GM21423 (cell line): Measurements from ENCODE around the gene POTEI.
"Not testable (repeated sequence)": the region's sequence is repeated elsewhere in the genome, so short reads cannot be mapped to it uniquely, and the experiment has no call there.

ENCODE experiments used
- ATAC-seq: cut with Tn5 transposase; IDR thresholded peaks from one replicate; pipeline ENCODE4 v1.9.1; 2021; ENCODE audit warnings: mild to moderate bottlenecking, moderate library complexity; ENCODE audit not compliant: unreplicated experiment

POTEI gene

DNA sequence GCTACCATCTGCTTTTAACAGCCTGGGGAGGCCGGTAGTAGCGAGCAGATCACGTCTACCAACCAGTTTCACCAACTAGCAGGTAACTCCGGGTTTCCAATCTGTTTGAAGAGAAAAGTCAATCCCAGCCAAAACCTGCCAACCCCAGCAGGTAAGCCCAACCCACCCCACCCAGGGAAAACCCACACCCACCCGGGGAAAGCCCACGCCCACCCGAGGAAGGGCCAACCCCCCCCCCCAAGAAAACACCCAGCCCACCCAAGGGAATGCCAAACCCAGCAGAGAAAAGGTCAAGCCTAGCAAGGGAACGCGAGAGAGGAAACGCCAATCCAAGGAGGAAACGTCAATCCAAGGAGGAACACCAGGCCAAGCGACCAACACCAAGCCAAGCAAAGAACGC lies at the start of gene POTEI:
Gene POTEI, minus strand, starts transcription at position 101 of the 400 bp plus-strand sequence. Its CDS starts 93 bp downstream, at position 8.
- ATAC-seq, result not testable (repeated sequence)

- not testable (repeated sequence) for ATAC-seq
Measured at GRCh38 chr2:130556441-130556840, 47.3 kb upstream of the POTEI start.

- not testable (repeated sequence) for ATAC-seq
Measured at GRCh38 chr2:130554178-130554577, 45.0 kb upstream of the POTEI start.

DNA sequence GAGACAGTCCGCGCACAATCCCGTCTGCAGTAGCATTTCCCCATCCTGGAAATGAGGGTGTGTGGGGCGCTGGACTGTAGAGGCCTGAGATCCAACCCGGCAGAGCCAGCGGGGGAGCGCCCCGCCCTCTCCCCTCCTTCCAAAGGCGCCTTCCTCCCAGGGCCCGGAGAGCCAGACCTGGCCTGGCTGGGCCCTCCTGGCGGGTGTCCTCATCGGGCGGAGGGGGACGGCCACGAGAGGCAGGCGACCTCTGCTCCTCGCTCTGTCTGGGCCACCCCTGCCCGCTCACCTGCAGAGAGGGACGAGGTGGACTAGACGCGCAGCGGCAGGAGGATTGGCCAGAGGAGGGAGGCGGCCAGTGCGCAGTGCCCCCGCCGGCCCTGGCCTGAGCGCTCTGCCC lies 40.3 kb upstream of the POTEI start:
- not testable (repeated sequence) for ATAC-seq

GRCh38 chr2:130548418-130548817 lies 39.3 kb upstream of the POTEI start:
- not testable (repeated sequence) for ATAC-seq

DNA sequence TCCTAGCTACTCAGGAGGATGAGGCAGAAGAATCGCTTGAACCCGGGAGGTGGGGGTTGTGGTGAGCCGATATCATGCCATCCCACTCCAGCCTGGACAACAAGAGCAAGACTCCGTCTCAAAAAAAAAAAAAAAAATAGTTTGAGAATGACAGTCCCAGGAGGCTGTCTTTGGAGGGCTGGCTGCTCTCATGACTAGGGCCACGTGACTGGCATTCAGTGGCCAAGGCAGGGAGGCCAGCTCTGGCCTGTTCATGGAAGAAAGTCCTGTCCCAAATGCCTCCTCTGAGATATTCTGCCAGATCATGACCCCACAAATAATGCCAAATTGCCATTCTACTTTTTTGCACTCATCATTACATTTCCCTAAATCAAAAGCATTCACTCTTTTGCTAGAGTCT lies 35.9 kb upstream of the POTEI start:
- not testable (repeated sequence) for ATAC-seq

- not testable (repeated sequence) for ATAC-seq
Measured at GRCh38 chr2:130543785-130544528, 34.8 kb upstream of the POTEI start.

GRCh38 chr2:130542789-130543188 lies 33.7 kb upstream of the POTEI start:
- not testable (repeated sequence) for ATAC-seq

DNA sequence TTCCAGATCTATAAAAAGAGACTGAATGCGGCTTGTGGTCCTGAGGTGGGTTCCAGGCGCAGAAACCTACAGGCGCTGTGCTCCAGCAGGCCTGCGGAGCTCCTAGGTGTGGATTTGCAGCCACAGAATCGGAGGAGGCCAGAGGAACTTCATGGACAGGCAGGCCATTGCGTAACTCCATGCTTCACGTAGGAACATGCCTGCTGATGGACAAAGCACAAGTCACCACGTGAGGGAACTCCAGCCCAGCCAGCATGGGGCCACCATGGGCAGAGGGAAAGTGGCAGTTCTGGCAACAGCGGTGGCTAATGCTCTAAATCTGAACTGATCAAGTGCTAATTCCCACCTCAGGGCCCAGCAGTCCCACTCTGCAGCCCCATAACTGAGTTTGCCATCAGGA lies 29.1 kb upstream of the POTEI start:
- ATAC-seq, result not testable (repeated sequence)

- ATAC-seq, result not testable (repeated sequence)
Measured at GRCh38 chr2:130536654-130537053, 27.5 kb upstream of the POTEI start.

DNA sequence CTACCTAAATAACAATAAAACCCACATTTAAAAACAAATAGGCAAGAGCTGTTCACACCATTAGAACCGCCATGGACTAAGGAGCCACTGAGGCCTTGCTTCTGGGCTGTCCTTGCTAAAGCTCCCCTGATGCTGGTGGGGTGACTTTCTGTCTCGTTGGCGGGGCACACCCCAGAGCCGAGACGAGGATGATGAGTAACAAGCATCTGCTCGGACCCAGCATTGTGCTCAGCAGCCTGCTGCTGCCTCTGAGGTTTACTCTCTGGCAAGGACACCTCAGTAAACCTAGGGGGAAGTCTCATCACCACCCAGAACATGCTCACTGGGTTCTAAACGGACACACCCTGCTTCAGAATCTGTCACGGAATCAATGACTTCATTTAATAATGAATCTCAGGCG lies 22.5 kb upstream of the POTEI start:
- ATAC-seq, result not testable (repeated sequence)

DNA sequence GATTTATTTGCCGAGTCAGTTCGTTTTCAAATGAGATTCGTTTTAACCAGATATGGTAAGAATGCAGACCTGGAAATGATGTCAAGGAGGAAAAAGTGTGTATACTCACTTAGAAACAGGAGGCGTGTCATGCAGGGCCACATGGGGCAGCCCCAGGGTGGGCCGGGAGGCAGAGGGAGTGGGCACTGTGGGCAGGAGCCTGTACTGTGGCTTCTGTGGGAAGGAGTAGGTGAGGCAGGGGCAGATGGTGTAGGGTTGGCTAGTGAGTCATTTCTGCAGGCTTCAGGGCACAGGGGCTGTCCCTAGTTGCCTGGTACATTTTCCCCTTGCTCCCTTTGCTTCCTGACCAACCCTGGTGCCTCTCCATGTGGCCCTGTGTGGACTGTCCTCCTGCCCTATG lies 22.1 kb upstream of the POTEI start:
- peak; percentile 86 for ATAC-seq

DNA sequence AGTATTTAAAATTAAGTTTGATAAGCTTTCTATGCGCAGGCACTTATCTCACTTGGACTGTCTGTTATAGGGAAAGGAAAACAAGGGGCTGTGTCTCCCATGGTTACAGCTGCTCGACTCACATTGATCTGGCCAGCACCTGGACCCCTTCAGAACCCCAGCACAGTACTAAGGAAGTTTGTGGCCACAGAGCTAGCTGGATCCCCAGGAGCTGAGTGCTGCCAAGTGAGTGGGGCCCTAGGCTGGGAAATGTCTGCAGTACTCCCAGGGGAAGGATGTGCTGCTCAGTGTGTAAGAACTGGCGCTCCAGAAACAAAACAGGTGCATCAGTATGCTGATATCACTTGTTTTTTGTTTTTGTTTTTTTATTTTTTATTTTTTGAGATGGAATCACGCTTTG lies 21.1 kb upstream of the POTEI start:
- not testable (repeated sequence) for ATAC-seq

- not testable (repeated sequence) for ATAC-seq
Measured at GRCh38 chr2:130529545-130529944, 20.4 kb upstream of the POTEI start.

DNA sequence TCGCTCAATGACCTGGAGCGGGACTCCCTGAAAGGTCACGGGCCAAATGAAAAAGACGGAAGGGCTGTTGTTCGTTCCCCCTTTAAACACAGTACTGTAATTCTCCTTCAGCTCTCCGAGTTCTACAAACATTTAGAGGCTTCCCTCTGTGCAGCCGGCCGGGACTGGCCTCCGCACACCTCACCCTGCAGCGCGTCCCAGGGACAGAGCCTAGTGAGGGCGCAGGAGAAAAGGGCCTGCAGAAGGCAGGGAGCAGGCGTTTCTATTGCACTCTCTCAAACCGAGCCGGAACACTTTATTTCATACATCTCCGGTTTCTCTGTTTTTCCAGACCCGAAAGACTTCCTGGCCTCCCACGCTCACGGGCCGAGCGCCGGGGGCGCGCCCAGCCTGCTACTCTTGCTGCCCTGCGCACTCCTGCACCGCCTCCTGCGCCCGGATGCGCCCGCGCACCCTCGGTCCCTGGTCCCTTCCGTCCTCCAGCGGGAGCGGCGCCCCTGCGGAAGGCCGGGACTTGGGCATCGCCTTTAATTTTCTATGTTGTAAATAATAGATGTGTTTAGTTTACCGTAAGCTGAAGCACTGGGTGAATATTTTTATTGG lies 18.3 kb upstream of the POTEI start:
- ATAC-seq, result not testable (repeated sequence)

GRCh38 chr2:130522390-130522789 lies 13.3 kb upstream of the POTEI start:
- not testable (repeated sequence) for ATAC-seq

DNA sequence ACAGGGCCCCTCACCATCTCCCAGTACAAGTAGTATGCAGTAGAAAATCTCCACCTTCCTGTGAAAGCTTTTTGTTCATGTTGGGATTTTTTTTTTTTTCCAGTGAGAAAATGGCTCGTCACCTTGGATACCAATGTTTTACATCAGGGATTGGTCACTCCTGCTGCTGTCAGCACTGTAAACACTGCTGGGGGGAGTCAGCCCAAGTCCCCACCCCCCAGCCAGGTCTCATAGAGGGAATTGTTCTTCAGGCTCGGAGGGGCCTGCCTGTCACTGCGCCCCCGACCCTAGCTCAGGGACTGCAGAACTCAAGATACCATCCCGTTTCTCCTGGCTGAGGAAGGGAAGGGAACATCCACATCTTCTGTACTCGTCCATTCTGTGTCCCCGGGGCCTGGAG lies 11.9 kb upstream of the POTEI start, which contains the start of gene CFC1B:
Gene CFC1B, plus strand, starts transcription at position 231 of the 400 bp plus-strand sequence. CDS start 263 bp downstream, outside the sequence.
- ATAC-seq, result not testable (repeated sequence)

- not testable (repeated sequence) for ATAC-seq
Measured at GRCh38 chr2:130518516-130519106, 9.5 kb upstream of the POTEI start.

- ATAC-seq, result not testable (repeated sequence)
Measured at GRCh38 chr2:130511747-130512451, 2.8 kb upstream of the POTEI start.

- ATAC-seq, result not testable (repeated sequence)
Measured at GRCh38 chr2:130510807-130511746, 1.9 kb upstream of the POTEI start.
